Body of pancreas (tissue), 4 donors: Measurements from ENCODE around the gene MYL5. TPM values are rescaled to one million over a fixed set of nuclear protein-coding genes. Genes with fewer than 3 reads are reported as not detected.
"Not testable (repeated sequence)": the region's sequence is repeated elsewhere in the genome, so short reads cannot be mapped to it uniquely, and the experiment has no call there.

Experiments
- ATAC-seq: fragments of 150-250 bp; one replicate; pipeline ENCODE4 v1.9.1; 2016
- DNase-seq, 4 donors: peaks; one replicate each; pipeline ENCODE4 v3.0.0-alpha.2; 2019
- H3K27ac ChIP-seq, 4 donors: fragments of 200-600 bp; sonication (generic); 1 replicate in 3 of 4; 2 replicates in 1 of 4; pipeline versions ENCODE4 v1.5.1 to v1.6.1; 2016 to 2019; ENCODE audit warnings: mild to moderate bottlenecking in 1 of 4, mixed read lengths in 1 of 4, moderate library complexity in 1 of 4
- H3K27me3 ChIP-seq, 2 donors: fragments of 200-600 bp; sonication (generic); one replicate each; pipeline ENCODE4 v1.6.0; 2016; ENCODE audit warnings: mild to moderate bottlenecking in 1 of 2
- H3K36me3 ChIP-seq, 2 donors: fragments of 200-600 bp; sonication (generic); replicated peaks in 1 of 2; 2 replicates each; pipeline ENCODE4 v1.5.1; 2016; ENCODE audit warnings: low read depth in 2 of 2; ENCODE audit not compliant: insufficient read depth in 1 of 2
- H3K4me1 ChIP-seq: fragments of 200-600 bp; sonication (generic); one replicate; pipeline ENCODE4 v1.6.0; 2016
- H3K4me3 ChIP-seq, 2 donors: fragments of 200-600 bp; sonication (generic); 1 replicate in 1 of 2; 2 replicates in 1 of 2; pipeline ENCODE4 v1.5.1; 2016 to 2019
- H3K9me3 ChIP-seq, 3 donors: fragments of 200-600 bp; sonication (generic); 1 replicate in 2 of 3; 2 replicates in 1 of 3; pipeline ENCODE4 v1.5.1; 2016
- CTCF ChIP-seq, 7 experiments: fragments of 450-650 bp in 4 of 7; fragments of 200-600 bp in 3 of 7; sonication (generic) in 3 of 7; IDR thresholded peaks; one replicate each; pipeline ENCODE4 v1.5.1; 2016 to 2019; ENCODE audit warnings: antibody characterized with exemption in 7 of 7
- POLR2A ChIP-seq, 3 donors: fragments of 450-650 bp; IDR thresholded peaks; one replicate each; pipeline ENCODE4 v1.6.1; 2016; ENCODE audit warnings: antibody characterized with exemption in 3 of 3, mild to moderate bottlenecking in 2 of 3
- WGBS, 2 donors: methylation state at CpG; one replicate each; pipeline ENCODE4 v1.1.5; 2017; 5-methylcytosine and 5-hydroxymethylcytosine counted together
- intact Hi-C: fragments of 100-400 bp; cut with DNase I; formaldehyde crosslinking; loops from one replicate; pipeline ENCODE4 v1.15.1; 2023
- total RNA-seq, 2 donors: library from RNA; depleted of rRNA; stranded (reverse); fragments of >200 nt; gene quantifications; one replicate each; pipeline ENCODE4 v1.1.0, GENCODE V29; 2016

The MYL5 gene
- total RNA-seq, 2 donors from 2014 or later, result 3.0 to 6.0 TPM

- no peak for DNase-seq
- intact Hi-C loops, result no loop called here
- peaks cover 34% of the 10 kb centered on the region for H3K4me1 ChIP-seq
Observed at GRCh38 chr4:704198-704891, 30.0 kb downstream of the MYL5 start.

GRCh38 chr4:704971-705277 lies 30.6 kb downstream of the MYL5 start:
- intact Hi-C loops, result no loop called here
- Histone ChIP-seq H3K4me1 (peaks cover 34% of the 10 kb centered on the region), H3K9me3 (no peaks in the 10 kb centered on the region), H3K27me3 (no peaks in the 10 kb centered on the region), H3K4me3 (peak overlapping the region in 1 of 2 donors; percentile 86), H3K36me3 (no peaks in the 10 kb centered on the region), H3K27ac (peak overlapping the region in 2 of 4 donors; percentile 33 to 76)
- no peak for DNase-seq
- TF ChIP-seq POLR2A (IDR thresholded peaks at IDR 0.05) (no peak), CTCF (IDR thresholded peaks at IDR 0.05) (no peak)
- WGBS, 2 donors, result 78 to 92% methylated on average over 1 of the region's 1 CpG
- ATAC-seq, result no peak

More at GRCh38 chr4:704198-704891, 30.0 kb downstream of the MYL5 start:
- 92 to 93% methylated on average over 34 to 39 of the region's 46 CpGs for WGBS, 2 donors
- Histone ChIP-seq H3K4me3 (no peak overlapping the region), H3K27me3 (no peaks in the 10 kb centered on the region), H3K36me3 (no peaks in the 10 kb centered on the region), H3K9me3 (no peaks in the 10 kb centered on the region), H3K27ac (no peak overlapping the region)
- ATAC-seq, result no peak
- no peak for TF ChIP-seq POLR2A (IDR thresholded peaks at IDR 0.05)
- no peak for TF ChIP-seq CTCF (IDR thresholded peaks at IDR 0.05)

- intact Hi-C loops, result no loop called here
- H3K4me1 ChIP-seq, result peaks cover 34% of the 10 kb centered on the region
Observed at GRCh38 chr4:705278-706082, 31.1 kb downstream of the MYL5 start, which contains the start of gene PCGF3. PCGF3 (plus strand) TSS chr4:705832; CDS start chr4:733681, 27,849 bp downstream.

GRCh38 chr4:706083-706633 lies 31.8 kb downstream of the MYL5 start:
- Histone ChIP-seq H3K27ac (peak overlapping the region; percentile 30 to 84 (median 78)), H3K4me3 (peak overlapping the region; percentile 86 to 88), H3K4me1 (peaks cover 34% of the 10 kb centered on the region)
- WGBS, 2 donors, result 0% methylated on average over 21 of the region's 21 CpGs; no CpG with 5 or more reads in 1 of the 2 donors
- intact Hi-C loops, H3K36me3 ChIP-seq, DNase-seq, ATAC-seq, H3K27me3 ChIP-seq, H3K9me3 ChIP-seq: not testable (repeated sequence)

More at GRCh38 chr4:705278-706082, 31.1 kb downstream of the MYL5 start, which contains the start of gene PCGF3:
- no peaks in the 10 kb centered on the region for H3K27me3 ChIP-seq
- H3K36me3 ChIP-seq, result no peaks in the 10 kb centered on the region
- H3K27ac ChIP-seq, result peak within 1 kb of the TSS; percentile 33 to 84 (median 78)
- no peaks in the 10 kb centered on the region for H3K9me3 ChIP-seq
- peak; percentile 98 for ATAC-seq
- 4 to 15% methylated on average over 8 to 60 of the region's 82 CpGs for WGBS, 2 donors
- DNase-seq, result peak; percentile 96 to 98 (median 97)
- peak within 1 kb of the TSS; percentile 86 to 88 for H3K4me3 ChIP-seq
- TF ChIP-seq POLR2A (IDR thresholded peaks at IDR 0.05) (peak; percentile 47 to 69 (median 61)), CTCF (IDR thresholded peaks at IDR 0.05) (no peak)
